AG08396 (cell line): Measurements from ENCODE around the gene CCDC71.

ENCODE experiments used
- DNase-seq: peaks from one replicate; pipeline ENCODE4 v3.0.0; 2012; ENCODE audit warnings: low spot score, mixed read lengths

CCDC71 gene

DNA sequence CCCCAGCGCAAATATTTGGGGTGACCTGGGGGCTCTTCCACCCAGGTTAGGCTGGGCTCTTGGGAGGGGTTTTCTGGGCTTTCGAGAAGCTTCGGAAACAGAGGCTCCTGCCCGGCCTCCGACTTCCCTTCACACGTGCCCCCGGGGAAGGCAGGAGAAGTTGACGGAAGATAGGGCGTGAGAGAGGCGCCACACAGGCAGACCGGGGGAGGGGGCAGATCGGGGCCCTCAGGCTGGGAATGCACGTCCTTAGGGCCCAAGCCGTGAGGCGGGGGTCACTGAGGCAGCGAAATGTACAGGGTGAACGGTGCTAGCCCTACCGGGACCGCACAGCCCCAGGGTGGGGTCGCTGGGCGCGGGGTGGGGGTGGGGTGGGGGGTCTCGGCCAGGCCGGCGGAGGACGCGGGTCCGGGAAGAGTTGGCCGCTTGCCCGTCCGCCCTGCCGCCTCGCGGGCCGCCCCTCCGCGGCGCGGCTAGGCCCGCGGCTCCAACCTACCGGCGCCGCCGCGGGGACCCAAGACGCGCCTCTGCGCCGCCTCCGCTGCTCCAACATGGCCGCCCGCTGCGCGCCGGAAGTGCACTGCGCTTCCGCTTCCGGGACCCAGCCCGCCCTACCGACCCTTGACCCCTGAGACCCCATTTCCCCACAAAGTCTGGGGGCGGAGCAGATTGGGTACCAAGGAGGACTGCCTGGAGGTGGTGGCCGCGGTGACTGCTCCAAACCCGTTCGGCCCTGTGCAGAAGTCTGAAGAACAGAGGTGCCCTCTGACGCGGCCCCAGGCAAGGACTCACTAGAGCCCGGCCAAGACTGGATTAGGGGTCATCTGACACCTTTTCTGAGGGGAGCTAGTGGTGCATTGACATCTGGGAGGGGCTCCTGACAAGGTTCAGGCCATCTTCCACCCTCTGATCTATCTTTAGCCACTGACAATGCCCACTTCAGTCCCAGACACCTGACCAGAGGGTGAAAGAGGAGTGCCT lies at the start of gene CCDC71:
CCDC71 (minus strand) TSS at position 561 of the 981 bp plus-strand sequence. CDS start 2,123 bp downstream, outside the sequence.
- peak; percentile 94 for DNase-seq

DNA sequence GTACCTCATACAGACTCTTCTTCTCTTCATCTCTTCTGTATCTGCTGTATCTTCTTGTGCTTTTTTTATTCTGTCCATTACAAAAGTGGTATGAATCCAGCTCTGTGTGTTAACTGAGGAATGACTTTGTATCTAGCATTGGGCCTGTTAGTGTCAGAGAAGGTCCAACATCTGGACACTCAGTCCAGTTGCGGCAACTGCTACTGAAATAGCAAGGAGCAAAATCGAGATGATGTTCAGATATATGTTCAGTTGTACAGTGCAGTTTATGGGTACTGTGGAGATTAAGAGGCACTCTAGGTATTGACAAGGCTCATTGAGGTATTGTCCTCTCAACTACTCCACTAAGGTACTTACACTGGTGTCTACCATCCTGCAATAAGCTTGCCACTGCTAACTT lies 47.9 kb upstream of the CCDC71 start:
- DNase-seq = no peak

DNA sequence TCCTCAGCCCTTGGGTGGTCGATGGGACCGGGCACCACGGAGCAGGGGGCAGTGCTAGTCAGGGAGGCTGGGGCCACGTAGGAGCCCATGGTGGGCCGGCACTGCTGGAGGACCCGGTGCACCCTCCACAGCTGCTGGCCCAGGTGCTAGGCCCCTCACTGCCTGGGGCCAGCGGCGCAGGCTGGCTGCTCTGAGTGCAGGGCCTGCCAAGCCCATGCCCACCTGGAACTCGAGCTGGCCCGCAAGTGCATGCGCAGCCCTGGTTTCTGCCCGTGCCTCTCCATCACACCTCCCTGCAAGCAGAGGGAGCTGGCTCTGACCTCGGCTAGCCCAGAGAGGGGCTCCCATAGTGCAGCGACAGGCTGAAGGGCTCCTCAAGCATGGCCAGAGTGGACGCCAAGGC lies 47.4 kb upstream of the CCDC71 start:
- no peak for DNase-seq

DNA sequence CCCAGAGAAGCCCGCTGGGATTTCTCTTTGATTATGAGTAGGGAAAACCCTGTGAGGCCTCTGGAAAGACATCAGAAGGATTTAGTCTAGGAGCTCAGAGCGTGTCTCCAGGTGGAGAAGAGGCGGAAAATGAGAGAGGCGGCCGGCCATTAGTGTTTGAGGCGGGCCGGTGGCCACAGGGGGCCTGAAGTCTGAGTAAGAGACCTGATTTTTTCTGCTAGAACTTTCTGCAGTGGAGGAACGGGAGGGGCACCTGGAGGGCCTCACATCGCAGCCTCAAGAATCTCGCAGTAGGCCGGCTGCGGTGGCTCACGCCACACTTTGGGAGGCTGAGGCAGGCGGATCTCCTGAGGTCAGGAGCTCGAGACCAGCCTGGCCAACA lies 33.8 kb upstream of the CCDC71 start:
- no peak for DNase-seq

DNA sequence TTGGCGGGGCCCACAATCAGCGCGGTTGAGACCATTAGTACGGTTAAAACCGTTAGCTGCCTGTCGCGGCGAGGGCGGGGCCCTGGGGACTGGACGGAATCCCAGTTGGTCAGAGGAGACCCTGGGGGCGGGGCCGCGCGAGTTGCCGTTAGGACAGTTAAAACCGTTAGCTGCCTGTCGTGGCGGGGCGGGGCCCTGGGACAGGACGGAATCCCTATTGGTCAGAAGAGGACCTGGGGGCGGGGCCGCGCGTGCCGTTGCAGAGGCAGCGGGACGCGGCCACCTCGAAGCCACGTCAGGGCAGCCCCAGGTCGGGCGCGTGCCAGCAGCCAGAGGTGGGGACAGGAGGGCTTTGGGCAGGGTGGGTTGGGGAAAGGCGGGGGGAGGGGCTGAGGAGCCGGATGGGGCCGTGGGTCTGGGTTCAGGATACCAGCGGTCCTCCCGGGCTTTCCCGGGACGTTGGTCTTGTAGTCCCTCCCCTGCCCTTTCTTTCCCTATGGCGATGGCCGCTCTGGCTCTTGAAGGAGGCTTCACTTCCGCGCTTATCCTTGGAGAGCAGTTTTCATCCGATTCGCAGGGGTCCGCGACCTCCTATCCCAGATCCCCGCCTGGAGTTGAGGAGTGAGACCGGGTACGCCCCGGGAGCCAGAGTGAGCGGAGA lies 33.2 kb upstream of the CCDC71 start:
- DNase-seq = peak; percentile 94

DNA sequence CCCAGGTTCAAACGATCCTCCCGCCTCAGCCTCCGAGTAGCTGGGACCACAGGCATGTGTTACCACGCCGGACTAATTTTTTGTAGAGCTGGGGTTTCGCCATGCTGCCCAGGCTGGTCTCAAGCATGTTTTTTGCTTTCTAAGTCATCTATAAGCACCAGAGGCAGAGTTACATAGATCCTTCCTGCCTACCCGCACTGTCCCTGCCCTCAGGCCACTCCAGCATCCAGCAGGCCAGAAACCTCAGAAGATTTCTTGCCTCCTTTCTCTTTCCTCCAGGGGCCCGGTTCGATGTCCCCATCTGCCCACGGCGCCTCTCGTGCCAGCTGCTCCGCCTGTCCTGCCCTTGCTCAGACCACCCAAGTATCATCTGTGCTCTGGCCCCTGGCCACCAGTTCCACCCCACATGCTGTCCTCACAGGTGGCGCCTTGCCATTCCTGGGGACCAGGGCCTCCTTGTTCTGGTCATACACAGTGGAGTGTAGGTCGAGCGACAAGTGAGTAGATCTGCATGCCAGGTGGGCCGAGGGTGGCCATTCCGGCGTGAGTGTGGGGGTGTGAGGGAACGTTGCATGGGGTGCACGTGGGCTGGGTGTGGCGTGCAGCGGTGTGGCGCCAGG lies 32.6 kb upstream of the CCDC71 start:
- DNase-seq = no peak

DNA sequence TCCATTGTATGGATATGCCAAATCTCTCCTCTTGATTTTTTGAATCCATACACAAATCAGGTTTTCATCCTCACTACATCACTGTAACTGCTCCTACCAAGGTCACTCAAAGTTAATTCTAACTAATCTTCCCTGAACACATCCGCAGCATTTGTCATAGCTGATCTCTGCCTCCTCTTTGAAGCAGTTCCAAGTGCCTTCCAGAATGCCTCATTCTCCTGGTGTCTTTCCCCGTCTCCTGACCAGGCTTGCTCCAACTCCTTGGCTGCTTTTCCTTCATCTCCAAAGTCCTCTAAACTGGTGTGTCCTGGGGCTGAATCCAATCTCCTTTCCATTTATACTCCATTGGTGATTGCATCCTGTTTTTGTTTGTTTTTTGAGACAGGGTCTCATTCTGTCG lies 32.0 kb upstream of the CCDC71 start:
- DNase-seq = no peak

DNA sequence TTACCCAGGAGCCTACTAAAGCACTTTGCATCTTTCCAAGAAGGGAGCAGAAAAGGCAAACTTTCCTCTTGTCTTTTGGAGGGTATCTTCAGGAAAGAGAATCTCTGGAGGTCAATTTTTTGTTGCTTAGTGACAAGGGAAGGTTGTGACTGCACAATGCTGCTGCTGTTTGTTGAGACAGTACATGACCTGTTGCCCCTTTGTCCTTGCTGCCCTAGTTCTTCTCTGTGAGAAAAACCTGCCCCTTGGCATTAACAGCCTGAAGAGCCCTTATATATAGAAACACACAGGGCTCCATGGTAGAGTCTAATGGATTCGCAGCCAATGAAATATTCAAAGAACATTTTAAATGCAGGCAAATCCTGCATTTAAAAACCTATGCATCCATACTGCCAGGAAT lies 25.6 kb upstream of the CCDC71 start:
- no peak for DNase-seq

DNA sequence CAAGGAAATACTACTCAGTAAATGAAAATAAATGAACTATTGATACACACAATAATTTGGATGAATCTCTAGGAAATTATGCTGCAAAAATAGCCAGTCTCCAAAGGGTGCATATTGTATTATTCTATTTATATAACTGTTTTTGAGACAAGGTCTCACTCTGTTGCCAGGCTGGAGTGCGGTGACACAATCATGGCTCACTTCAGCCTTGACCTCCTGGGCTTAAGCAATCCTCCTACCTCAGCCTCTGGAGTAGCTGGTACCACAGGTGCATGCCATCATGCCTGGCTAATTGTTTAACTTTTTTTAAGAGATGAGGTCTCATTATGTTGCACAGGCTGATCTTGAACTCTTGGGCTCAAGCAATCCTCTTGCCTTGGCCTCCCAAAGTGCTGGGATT lies 17.7 kb upstream of the CCDC71 start:
- DNase-seq = no peak

DNA sequence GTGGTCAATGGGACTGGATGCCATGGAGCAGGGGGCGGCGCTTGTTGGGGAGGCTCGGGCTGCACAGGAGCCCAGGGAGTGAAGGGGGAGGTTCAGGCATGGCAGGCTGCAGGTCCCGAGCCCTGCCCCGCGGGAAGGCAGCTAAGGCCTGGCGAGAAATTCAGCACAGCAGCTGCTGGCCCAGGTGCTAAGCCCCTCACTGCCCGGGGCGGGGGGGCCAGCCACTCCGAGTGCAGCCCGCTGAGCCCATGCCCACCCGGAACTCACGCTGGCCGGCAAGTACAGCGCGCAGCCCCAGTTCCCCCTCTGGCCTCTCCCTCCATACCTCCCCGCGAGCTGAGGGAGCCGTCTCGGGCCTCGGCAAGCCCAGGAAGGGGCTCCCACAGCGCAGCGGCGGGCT lies 16.6 kb upstream of the CCDC71 start:
- no peak for DNase-seq

DNA sequence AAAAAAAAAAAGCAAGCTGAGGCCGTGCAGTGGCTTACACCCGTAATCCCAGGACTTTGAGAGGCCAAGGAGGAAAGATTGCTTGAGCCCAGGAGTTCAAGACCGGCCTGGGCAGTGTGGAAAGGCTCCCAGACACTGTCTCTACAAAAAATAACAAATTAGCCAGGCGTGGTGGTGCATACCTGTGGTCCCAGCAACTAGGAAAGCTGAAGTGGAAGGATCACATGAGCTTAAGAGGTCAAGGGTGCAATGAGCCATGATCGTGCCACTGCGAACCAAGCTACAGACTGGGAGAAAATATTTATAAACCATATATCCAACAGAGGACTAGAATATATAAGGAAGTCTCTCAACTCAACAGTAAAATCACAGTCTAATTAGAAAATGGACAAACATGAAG lies 15.2 kb upstream of the CCDC71 start:
- no peak for DNase-seq

DNA sequence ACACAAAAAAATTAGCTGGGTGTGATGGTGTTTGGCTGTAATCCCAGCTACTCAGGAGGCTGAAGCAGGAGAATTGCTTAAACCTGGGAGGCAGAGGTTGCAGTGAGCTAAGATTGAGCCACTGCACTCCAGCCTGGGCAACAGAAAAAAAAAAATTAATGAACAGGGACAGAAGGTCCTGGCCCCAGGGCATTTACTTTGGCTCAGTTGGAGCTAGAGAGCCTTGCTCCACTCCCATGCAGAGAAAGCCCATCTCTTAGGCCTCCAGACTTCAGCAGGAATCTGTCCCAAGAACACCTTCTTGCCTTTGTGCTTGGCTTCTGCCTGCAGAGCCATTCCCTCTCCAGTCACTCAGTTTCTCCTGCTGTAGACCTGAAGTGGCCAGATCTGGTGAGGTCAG lies 14.0 kb upstream of the CCDC71 start:
- DNase-seq = no peak

DNA sequence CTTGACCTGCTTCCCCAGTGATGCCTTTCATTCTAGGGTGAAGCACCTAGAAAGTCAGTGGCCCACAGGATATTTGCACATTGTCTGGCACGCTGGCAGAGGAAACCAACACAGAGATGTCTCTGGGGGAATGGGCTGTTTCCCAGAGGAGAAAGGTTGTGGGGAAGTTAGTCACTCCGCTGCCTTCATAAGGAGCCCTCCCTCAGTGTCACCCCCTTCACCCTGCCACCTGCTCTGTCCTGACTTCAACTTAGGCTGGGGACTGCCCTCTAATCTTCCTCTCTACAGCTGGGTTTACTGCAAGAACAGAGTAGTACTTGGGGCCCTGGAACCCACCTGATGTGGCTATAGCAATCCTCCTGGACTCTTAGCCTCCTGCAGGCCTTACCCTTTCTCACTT lies 10.9 kb upstream of the CCDC71 start:
- DNase-seq = no peak

DNA sequence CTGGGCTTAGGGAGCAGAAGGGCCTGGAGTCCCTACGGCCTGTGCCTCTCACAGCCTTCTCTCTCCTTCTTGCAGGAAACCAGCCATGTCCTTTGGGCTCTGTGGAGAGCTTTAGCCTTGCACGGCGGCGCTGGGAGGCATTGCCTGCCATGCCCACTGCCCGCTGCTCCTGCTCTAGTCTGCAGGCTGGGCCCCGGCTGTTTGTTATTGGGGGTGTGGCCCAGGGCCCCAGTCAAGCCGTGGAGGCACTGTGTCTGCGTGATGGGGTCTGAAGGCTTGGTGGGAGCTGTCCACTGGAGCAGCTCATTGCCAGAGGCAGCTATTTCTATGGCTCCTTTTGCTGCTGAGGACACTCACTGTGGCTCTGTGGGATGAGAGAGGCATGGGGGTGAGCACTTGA lies 9.4 kb upstream of the CCDC71 start:
- DNase-seq = no peak

DNA sequence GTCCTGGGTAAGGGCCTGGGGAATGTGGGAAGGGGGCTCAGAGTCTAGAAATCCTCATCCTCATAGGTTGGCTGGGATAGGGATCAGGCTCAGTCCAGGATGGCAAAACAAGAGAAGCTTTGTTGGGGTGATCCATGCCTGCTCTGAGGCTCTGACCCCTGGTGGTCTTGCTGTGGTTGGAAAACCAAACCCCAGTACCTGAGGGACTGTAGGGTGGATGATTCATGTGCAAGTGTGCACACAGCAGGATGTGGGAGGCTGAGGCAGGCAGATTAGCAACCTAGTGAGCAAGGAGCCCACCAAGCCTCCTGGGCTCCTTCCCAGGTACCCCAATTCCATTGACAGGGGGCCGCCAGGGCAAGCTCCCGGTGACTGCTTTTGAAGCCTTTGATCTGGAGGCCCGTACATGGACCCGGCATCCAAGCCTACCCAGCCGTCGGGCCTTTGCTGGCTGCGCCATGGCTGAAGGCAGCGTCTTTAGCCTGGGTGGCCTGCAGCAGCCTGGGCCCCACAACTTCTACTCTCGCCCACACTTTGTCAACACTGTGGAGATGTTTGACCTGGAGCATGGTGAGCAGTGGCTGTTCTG lies 8.4 kb upstream of the CCDC71 start:
- no peak for DNase-seq

DNA sequence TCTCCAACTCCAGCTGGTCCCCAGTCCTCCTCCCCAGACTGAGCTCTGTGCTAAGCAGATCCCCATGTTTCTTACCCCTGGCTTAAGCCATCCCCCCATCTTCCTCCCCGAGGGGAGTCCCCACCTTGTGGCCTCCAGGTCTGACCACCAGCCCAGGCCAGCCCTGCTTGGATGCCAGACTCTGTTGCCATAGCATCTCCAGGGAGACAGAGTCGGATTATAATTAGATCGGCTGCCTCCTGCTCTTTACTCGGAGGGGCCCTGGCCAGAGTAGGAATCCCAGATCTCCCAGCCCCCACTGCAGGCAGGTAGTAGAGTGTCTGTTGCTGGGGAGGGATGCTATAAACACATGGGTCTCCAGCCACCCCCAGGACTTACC lies 7.7 kb upstream of the CCDC71 start:
- no peak for DNase-seq

DNA sequence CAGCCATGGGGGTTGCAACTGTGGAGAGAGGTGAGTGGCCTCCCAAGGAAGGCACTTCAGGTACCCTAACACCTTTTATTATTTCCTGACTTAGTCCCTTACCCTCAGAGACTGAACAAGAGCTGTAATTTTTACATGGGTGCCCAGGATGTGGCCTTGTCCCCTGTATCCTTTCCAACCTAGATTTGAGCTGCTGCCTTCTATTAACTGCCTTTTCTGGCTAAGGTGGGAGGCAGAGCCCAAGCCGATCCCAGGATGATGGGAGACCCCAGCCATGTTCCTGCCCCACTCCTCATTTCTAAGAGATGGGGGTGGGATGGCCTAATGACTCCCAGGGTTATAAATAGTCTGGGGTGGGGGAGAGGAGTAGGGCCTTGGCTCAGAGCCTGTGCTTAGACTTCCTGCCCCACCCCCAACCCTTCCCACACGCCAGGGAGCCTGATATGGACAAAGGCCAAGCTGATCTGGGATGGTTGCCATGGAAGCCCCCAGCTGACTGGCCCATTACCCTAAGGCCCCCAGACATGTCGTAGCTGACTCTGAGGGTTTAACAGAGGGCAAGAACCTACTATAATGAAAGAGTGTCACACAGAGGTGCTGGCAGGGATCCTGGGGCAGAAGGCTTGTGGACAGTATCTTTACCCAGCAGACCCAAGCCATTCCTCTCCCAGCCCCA lies 7.1 kb upstream of the CCDC71 start:
- no peak for DNase-seq

DNA sequence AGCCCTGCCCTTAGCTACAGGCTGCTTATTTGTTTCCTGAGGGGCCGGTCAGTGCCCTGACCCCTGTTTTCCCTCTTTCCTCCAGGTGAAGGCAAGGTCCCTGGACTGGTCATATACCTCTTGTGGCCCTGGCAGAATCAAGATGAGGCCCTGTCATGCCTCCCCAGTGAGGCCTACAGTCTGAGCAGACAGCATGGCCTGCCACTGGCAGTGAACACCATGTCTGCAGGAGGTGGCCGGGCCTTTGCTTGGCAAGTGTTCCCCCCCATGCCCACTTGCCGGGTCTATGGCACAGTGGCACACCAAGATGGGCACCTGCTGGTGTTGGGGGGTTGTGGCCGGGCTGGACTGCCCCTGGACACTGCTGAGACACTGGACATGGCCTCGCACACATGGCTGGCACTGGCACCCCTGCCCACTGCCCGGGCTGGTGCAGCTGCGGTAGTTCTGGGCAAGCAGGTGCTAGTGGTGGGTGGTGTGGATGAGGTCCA lies 6.5 kb upstream of the CCDC71 start:
- DNase-seq = no peak

DNA sequence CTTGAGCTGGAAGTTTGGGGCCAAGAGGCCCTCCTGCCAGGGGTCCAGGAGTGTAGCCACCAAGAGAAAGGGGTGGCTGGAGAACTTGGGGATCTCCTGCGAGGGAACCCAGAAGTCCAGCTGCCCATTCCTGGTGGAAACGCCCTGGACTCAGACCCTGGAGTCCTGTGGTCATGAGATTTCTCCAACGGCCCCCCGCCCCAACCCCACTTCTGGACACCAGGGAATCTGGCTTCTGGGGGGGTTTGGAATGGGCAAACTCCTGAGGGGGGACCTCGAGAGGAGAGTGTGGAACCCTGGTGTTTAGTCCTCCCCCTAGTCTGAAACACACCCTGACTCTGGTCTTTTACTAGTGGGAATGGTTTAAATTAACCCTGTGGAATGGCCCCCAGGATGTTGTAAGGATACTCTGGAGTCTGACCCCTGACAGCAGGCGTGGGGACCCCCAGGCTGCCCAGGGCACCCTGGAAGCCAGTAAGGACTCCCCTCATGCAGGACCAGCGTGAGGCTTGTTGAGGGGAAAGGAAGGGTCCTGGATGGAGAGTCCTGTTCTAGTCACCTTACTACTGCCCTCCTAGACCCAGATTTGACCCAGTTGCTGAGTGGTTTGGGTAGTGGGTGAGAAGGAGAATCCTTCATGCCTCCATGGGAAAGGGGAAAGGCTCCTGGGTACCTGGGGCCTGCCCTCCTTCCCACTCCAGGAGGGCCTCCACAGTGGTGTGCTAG lies 5.8 kb upstream of the CCDC71 start:
- DNase-seq = peak; percentile 45

DNA sequence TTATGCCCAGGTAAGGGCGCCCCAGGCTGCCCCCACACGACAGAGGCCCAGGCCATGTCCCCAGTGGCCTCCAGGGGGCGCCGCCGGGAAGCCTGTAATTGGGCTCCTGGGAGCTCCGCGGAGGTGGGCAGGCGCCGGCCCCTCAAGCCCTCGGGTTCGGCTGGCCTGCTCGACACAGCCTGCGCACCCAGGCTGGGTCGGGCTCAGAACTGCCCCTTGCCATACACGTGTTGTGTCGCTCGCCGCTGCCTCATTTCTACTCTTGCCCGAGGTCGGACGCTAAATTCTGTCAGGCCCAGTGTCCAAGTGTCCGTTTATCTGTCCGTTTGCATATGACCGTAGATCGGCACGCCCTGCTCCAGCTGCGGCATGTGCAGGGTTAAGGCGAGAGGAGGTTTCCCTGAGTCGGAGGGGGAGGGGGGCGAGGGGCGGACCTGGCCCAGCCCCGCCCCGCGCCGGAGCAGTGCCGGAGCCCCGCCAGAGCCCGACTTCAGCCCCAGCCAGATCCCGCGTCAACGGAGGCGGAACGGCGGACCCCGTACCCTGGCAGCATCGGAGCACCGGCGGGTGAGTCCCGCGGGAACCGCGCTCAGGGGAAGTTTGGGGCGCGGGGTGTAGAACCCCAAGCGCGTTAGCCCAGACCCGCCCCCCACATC lies 5.1 kb upstream of the CCDC71 start, which contains the start of gene KLHDC8B:
KLHDC8B (plus strand) TSS at position 480 of the 656 bp plus-strand sequence. CDS start 1,172 bp downstream, outside the sequence.
- DNase-seq = peak; percentile 96

DNA sequence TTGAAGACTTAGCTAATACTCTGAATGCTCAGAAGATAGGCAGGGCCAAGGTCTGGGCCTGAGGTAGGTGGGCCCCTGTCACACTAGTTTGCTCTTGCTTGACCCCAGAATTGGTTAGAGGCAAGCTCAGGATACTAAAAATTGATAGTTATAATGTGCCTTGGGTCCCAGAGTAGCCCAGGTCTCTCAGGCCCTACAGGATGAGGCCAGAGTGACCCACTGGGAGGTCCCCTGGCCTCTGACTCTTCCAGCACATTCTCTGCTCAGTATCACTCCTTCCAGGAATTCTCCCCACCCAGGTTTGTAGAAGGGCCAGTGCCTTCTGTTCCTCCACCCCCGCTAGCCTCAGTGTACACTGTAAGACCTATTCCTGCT lies 4.6 kb upstream of the CCDC71 start:
- DNase-seq = no peak
